Measurements from ENCODE around the gene MAP3K1. TPM values are rescaled to one million over a fixed set of nuclear protein-coding genes. Genes with fewer than 3 reads are reported as not detected.
A peak's percentile ranks its signal among the peaks of the same experiment; 100 is the strongest.

MAP3K1 gene
- total RNA-seq, 2 donors from 2014 or later = 99.2 to 120 TPM

DNA sequence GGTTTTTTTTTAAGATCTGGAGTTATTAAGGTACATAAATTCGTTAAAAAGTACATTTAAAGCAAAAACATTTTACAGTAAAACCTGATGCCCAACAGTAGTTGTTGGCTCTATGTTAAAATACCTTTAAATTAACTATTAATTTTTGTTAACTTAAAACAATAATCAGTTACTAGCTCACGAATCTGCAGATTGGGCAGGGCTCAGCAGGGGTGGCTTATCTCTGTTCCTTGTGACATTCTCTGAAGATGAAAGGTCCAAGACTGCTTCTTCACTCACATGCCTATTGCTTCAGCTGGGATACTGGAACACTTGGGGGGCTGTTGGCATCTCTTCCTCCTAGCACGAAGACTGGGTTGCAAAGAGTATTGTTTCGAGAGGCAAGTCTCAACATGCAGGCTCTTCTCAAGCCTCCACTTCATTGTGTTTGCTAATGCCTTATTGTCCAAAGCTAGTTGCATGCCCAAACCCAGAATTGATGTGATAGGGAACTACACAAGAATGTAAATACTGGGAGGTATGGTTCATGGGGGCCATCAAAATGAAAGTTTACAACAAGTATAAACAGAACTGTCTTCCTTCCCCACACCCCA is 46.6 kb downstream of the MAP3K1 start:
- H3K27me3 Mint-ChIP-seq = no peaks in the 10 kb centered on the region
- no peak overlapping the region for H3K27ac Mint-ChIP-seq
- H3K36me3 Mint-ChIP-seq (ENCODE audit: low read depth) = peaks cover 6% of the 10 kb centered on the region
- peak overlapping the region; percentile 7 for H3K4me3 Mint-ChIP-seq
- no peaks in the 10 kb centered on the region for H3K9me3 ChIP-seq (ENCODE audit: control insufficient read depth, low read length, poor library complexity, severe bottlenecking)
- H3K4me1 Mint-ChIP-seq = peaks cover 18% of the 10 kb centered on the region
- no peak for DNase-seq
- no peak for ATAC-seq

- Mint-ChIP-seq H3K4me3 (no peak overlapping the region), H3K4me1 (peaks cover 13% of the 10 kb centered on the region), H3K36me3 (ENCODE audit: low read depth) (peaks cover 6% of the 10 kb centered on the region), H3K27ac (peak overlapping the region; percentile 14), H3K27me3 (no peaks in the 10 kb centered on the region)
- ATAC-seq (peak; percentile 74), DNase-seq (no peak)
- no peaks in the 10 kb centered on the region for H3K9me3 ChIP-seq (ENCODE audit: control insufficient read depth, low read length, poor library complexity, severe bottlenecking)
These were observed 47.6 kb downstream of the MAP3K1 start for GRCh38 chr5:56862909-56863308.

- peak overlapping the region; percentile 90 for H3K27ac Mint-ChIP-seq
- H3K9me3 ChIP-seq (ENCODE audit: control insufficient read depth, low read length, poor library complexity, severe bottlenecking) = no peaks in the 10 kb centered on the region
- no peak for DNase-seq
- H3K36me3 Mint-ChIP-seq (ENCODE audit: low read depth) = peaks cover 15% of the 10 kb centered on the region
- H3K4me1 Mint-ChIP-seq = peaks cover 39% of the 10 kb centered on the region
- ATAC-seq = no peak
- no peaks in the 10 kb centered on the region for H3K27me3 Mint-ChIP-seq
- peak overlapping the region; percentile 49 for H3K4me3 Mint-ChIP-seq
These were observed 56.4 kb downstream of the MAP3K1 start for GRCh38 chr5:56871777-56872176.

- DNase-seq (no peak), ATAC-seq (no peak)
- Mint-ChIP-seq H3K4me1 (peaks cover 44% of the 10 kb centered on the region), H3K4me3 (no peak overlapping the region), H3K27me3 (no peaks in the 10 kb centered on the region), H3K27ac (peak overlapping the region; percentile 90), H3K36me3 (ENCODE audit: low read depth) (peaks cover 15% of the 10 kb centered on the region)
- H3K9me3 ChIP-seq (ENCODE audit: control insufficient read depth, low read length, poor library complexity, severe bottlenecking) = no peaks in the 10 kb centered on the region
These were observed 57.7 kb downstream of the MAP3K1 start for GRCh38 chr5:56873056-56873455.

DNA sequence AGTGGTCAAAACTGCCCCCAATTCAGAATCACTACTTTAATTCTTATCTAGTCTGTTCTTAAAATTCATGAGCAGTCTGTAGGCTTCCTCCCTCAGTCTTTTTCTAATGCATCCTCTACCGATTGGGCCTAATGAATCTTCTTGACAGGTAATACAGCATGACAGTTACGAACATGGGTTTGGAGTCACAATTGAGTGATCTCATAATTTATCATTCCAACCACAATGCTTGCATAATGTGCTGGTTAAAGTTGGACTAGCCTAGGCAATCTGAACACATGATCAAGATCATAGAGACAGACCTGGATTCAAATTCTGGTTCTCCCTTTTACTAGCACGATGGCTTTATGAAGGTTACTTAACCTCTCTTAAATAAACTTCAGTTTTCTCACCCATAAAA is 61.0 kb downstream of the MAP3K1 start:
- ATAC-seq = no peak
- H3K9me3 ChIP-seq (ENCODE audit: control insufficient read depth, low read length, poor library complexity, severe bottlenecking) = no peaks in the 10 kb centered on the region
- Mint-ChIP-seq H3K27ac (peak overlapping the region; percentile 89), H3K36me3 (ENCODE audit: low read depth) (peaks cover 14% of the 10 kb centered on the region), H3K27me3 (no peaks in the 10 kb centered on the region), H3K4me3 (no peak overlapping the region), H3K4me1 (peaks cover 37% of the 10 kb centered on the region)
- no peak for DNase-seq

DNA sequence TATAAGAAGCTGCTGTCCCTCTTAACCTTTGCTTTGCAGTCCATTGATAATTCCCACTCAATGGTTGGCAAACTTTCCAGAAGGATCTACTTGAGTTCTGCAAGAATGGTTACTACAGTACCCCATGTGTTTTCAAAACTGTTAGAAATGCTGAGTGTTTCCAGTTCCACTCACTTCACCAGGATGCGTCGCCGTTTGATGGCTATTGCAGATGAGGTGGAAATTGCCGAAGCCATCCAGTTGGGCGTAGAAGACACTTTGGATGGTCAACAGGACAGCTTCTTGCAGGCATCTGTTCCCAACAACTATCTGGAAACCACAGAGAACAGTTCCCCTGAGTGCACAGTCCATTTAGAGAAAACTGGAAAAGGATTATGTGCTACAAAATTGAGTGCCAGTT is 66.2 kb downstream of the MAP3K1 start:
- peak overlapping the region; percentile 65 for H3K27ac Mint-ChIP-seq

GRCh38 chr5:56893251-56893951 is 78.1 kb downstream of the MAP3K1 start:
- no peaks in the 10 kb centered on the region for H3K27me3 Mint-ChIP-seq
- H3K27ac Mint-ChIP-seq = no peak overlapping the region
- H3K4me1 Mint-ChIP-seq = peaks cover 18% of the 10 kb centered on the region
- H3K4me3 Mint-ChIP-seq = no peak overlapping the region
- H3K9me3 ChIP-seq (ENCODE audit: control insufficient read depth, low read length, poor library complexity, severe bottlenecking) = no peaks in the 10 kb centered on the region
- ATAC-seq (peak; percentile 40), DNase-seq (no peak)
- H3K36me3 Mint-ChIP-seq (ENCODE audit: low read depth) = peaks cover 10% of the 10 kb centered on the region

More for the DNA sequence above, 66.2 kb downstream of the MAP3K1 start:
- Mint-ChIP-seq H3K4me3 (no peak overlapping the region), H3K36me3 (ENCODE audit: low read depth) (peaks cover 12% of the 10 kb centered on the region), H3K27me3 (no peaks in the 10 kb centered on the region), H3K4me1 (peaks cover 30% of the 10 kb centered on the region)
- no peaks in the 10 kb centered on the region for H3K9me3 ChIP-seq (ENCODE audit: control insufficient read depth, low read length, poor library complexity, severe bottlenecking)
- ATAC-seq (no peak), DNase-seq (no peak)

- Mint-ChIP-seq H3K27ac (peak overlapping the region; percentile 87), H3K27me3 (no peaks in the 10 kb centered on the region), H3K36me3 (ENCODE audit: low read depth) (no peaks in the 10 kb centered on the region), H3K4me1 (peaks cover 12% of the 10 kb centered on the region), H3K4me3 (peak overlapping the region; percentile 25)
- no peaks in the 10 kb centered on the region for H3K9me3 ChIP-seq (ENCODE audit: control insufficient read depth, low read length, poor library complexity, severe bottlenecking)
- ATAC-seq = no peak
- DNase-seq = no peak
These were observed 81.4 kb downstream of the MAP3K1 start for GRCh38 chr5:56896763-56897162.

DNA sequence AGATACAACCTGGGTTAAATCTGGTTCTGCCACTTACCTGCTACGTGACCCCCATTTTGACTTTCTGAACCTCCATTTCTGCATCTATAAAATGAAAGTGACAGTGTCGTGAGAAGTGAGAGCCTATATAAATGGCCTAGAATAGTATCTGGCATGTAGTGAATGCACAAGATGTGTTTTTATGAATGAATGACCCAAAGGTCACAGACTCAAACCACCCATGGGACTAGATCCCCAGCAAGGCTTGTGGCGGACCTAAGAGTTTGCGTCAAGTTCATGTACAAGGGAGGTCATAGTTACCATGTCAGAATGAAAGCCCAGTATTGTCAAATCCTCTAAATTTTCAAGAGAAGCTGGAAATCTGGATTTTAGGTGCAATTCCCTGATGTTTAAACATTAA is 82.9 kb downstream of the MAP3K1 start:
- Mint-ChIP-seq H3K27ac (no peak overlapping the region), H3K4me3 (no peak overlapping the region), H3K27me3 (peaks cover 2% of the 10 kb centered on the region), H3K36me3 (ENCODE audit: low read depth) (no peaks in the 10 kb centered on the region), H3K4me1 (peaks cover 11% of the 10 kb centered on the region)
- DNase-seq = no peak
- no peak for ATAC-seq
- no peaks in the 10 kb centered on the region for H3K9me3 ChIP-seq (ENCODE audit: control insufficient read depth, low read length, poor library complexity, severe bottlenecking)

DNA sequence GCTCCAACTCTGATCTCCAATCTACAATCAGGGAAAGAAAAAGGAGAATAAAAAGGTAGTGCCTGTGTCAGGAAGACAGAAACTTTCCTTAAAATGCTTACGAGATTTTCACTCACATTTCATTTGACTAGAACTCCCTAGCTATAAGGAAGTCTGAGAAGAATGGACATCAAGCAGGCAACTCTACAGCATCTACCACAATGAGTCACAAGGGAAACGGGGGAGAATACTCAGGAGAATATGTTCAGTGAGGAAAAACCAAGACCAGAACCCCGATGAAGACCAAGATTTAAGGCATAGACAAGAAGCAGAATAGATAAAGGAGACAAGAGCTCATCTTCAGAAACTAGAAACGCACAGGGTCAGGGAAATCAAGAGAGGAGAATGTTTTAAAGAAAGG is 85.0 kb downstream of the MAP3K1 start:
- no peak for DNase-seq
- no peak overlapping the region for H3K4me3 Mint-ChIP-seq
- H3K27ac Mint-ChIP-seq = no peak overlapping the region
- H3K4me1 Mint-ChIP-seq = peaks cover 8% of the 10 kb centered on the region
- ATAC-seq = peak; percentile 50
- no peaks in the 10 kb centered on the region for H3K36me3 Mint-ChIP-seq (ENCODE audit: low read depth)
- H3K9me3 ChIP-seq (ENCODE audit: control insufficient read depth, low read length, poor library complexity, severe bottlenecking) = no peaks in the 10 kb centered on the region
- H3K27me3 Mint-ChIP-seq = peaks cover 6% of the 10 kb centered on the region

GRCh38 chr5:56900858-56901578 is 85.7 kb downstream of the MAP3K1 start:
- Mint-ChIP-seq H3K4me1 (peaks cover 8% of the 10 kb centered on the region), H3K27me3 (peaks cover 6% of the 10 kb centered on the region), H3K27ac (no peak overlapping the region), H3K36me3 (ENCODE audit: low read depth) (no peaks in the 10 kb centered on the region), H3K4me3 (no peak overlapping the region)
- peak in 1 of 3 donors; percentile 25 for DNase-seq
- no peaks in the 10 kb centered on the region for H3K9me3 ChIP-seq (ENCODE audit: control insufficient read depth, low read length, poor library complexity, severe bottlenecking)
- peak; percentile 67 for ATAC-seq

- Mint-ChIP-seq H3K27me3 (no peaks in the 10 kb centered on the region), H3K27ac (peak overlapping the region; percentile 97), H3K36me3 (ENCODE audit: low read depth) (peaks cover 2% of the 10 kb centered on the region), H3K4me3 (peak overlapping the region; percentile 98), H3K4me1 (peaks cover 17% of the 10 kb centered on the region)
- no peaks in the 10 kb centered on the region for H3K9me3 ChIP-seq (ENCODE audit: control insufficient read depth, low read length, poor library complexity, severe bottlenecking)
- DNase-seq (peak in 2 of 3 donors; percentile 5 to 21), ATAC-seq (peak; percentile 5)
These were observed 93.6 kb downstream of the MAP3K1 start for GRCh38 chr5:56908942-56909293.

DNA sequence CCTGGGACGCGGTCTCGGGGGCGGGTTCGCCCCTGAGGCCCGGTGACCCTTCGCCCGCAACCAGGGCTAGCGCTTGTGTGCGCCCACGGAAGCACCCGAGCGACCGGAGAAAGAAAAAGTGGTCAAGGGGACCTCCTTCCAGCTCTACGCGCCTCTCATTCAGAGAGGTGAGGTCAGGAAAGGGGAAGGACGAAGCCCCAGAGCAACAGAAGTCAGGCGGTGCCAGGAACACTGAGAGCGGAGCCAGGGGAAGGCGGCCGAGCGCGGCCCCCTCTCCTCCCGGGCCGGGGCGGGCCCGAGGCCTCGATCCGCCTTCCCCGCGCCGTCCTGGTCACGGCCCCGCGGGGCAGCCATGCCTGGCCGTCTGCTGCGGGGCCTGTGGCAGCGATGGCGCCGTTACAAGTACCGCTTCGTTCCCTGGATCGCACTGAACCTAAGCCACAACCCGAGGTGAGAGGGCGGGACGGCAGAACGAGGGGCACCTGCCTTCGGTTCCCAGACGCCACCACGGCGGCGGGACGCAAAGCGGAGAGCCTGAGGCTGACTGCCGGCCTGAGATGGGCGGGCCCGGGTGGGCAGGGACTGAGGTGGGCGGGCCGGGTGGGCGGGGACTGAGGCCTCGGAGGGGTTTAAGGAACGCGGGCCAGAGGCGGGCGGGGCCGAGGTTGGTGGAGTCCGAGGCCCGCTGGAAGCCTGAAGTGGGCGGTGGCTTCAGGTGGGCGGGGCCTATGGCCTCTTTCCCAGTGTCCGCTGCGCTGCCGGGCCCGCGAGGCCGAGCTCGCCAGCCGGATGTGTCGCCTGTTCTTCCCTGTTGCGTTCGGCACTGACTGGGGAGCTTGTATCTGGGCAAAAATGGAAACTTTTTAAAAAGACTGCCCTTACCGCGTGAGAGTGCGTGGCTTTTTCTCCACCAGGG is 94.2 kb downstream of the MAP3K1 start, which contains the start of gene SETD9:
Gene SETD9 (plus strand): TSS at position 303 of the 916 bp plus-strand sequence. CDS start 50 bp downstream, at position 353.
- peak; percentile 70 to 84 (median 83) for DNase-seq
- Mint-ChIP-seq H3K4me1 (peaks cover 17% of the 10 kb centered on the region), H3K27me3 (no peaks in the 10 kb centered on the region), H3K36me3 (ENCODE audit: low read depth) (peaks cover 3% of the 10 kb centered on the region), H3K27ac (peak within 1 kb of the TSS; percentile 97), H3K4me3 (peak within 1 kb of the TSS; percentile 98)
- H3K9me3 ChIP-seq (ENCODE audit: control insufficient read depth, low read length, poor library complexity, severe bottlenecking) = no peaks in the 10 kb centered on the region
- peak; percentile 87 for ATAC-seq

Measured in T-helper 17 cell (primary cell).